ENCODE results near the gene TSPAN6.

The TSPAN6 gene

GRCh38 chrX:100677611-100678181 lies 41.1 kb upstream of the TSPAN6 start:
- no peak overlapping the region for H3K4me3 ChIP-seq (ENCODE audit: low read depth, low read length)
- TF ChIP-seq, protein P1, sequence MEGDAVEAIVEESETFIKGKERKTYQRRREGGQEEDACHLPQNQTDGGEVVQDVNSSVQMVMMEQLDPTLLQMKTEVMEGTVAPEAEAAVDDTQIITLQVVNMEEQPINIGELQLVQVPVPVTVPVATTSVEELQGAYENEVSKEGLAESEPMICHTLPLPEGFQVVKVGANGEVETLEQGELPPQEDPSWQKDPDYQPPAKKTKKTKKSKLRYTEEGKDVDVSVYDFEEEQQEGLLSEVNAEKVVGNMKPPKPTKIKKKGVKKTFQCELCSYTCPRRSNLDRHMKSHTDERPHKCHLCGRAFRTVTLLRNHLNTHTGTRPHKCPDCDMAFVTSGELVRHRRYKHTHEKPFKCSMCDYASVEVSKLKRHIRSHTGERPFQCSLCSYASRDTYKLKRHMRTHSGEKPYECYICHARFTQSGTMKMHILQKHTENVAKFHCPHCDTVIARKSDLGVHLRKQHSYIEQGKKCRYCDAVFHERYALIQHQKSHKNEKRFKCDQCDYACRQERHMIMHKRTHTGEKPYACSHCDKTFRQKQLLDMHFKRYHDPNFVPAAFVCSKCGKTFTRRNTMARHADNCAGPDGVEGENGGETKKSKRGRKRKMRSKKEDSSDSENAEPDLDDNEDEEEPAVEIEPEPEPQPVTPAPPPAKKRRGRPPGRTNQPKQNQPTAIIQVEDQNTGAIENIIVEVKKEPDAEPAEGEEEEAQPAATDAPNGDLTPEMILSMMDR (IDR thresholded peaks at IDR 0.05; ENCODE audit: low read depth, low read length, missing control alignments), result no peak
- no peak for DNase-seq (ENCODE audit: low read depth)

DNA sequence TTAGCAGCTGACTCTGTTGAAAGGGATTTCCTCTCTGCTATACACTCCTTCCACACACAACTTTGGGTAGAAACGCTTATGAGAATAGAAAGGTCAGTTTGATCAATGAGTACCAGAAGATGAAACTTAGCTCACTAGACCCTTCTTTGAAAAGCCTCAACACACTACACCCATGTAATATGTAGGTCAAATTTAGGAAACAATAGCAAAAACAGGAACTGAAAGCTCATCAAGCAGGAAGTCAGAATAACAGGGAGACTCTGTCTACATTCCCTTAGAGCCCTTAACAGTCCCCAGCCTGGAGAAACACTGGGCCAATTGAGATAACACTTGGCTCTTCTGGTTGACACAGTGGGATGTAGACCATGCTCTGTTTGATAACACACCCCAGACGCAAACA lies 38.1 kb upstream of the TSPAN6 start:
- H3K4me3 ChIP-seq (ENCODE audit: low read depth, low read length), result no peak overlapping the region
- DNase-seq (ENCODE audit: low read depth), result no peak
- TF ChIP-seq, protein P1 (IDR thresholded peaks at IDR 0.05; ENCODE audit: low read depth, low read length, missing control alignments), result no peak

GRCh38 chrX:100673397-100673953 lies 36.9 kb upstream of the TSPAN6 start:
- TF ChIP-seq, protein P1 (IDR thresholded peaks at IDR 0.05; ENCODE audit: low read depth, low read length, missing control alignments), result no peak
- DNase-seq (ENCODE audit: low read depth), result no peak
- H3K4me3 ChIP-seq (ENCODE audit: low read depth, low read length), result no peak overlapping the region

DNA sequence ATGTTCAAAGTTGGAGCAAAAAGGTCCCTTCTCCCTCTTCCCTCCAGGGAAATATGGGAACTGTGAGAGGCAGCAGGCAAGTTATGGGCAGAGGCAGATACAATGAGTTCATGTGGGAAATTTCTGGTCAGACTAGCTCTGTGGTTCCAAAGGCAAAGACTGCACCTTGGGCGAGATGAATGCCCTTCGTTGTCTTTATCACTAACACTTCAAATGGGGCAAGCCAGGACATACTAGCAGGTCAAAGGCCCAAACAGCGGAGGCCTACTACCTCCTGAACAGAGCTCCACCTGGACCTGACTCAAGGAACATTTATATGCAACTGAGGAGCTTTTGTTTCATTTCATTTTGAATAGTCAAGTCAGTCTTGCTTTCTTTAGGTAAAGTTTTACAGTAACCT lies 36.4 kb upstream of the TSPAN6 start:
- TF ChIP-seq, protein P1 (IDR thresholded peaks at IDR 0.05; ENCODE audit: low read depth, low read length, missing control alignments), result no peak
- DNase-seq (ENCODE audit: low read depth), result no peak
- H3K4me3 ChIP-seq (ENCODE audit: low read depth, low read length), result no peak overlapping the region

DNA sequence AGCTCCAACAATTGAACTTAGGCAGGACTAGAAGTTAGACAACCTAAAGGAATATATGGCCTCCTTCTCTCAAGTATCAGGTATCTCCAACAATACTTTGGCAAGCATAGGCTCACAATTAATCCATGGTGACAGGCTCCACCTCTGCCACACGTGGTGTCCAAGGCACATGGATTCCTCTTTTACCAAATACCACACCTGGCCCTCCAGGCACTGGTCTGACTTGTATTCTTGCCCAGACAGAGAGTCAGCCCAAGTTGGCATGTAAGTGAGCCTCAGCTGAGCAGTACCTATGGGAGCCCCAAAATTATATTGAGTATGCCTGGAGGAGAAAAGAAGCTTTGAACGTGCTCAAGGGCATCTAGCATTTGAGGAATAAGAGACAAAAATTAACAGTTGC lies 27.0 kb upstream of the TSPAN6 start:
- H3K4me3 ChIP-seq (ENCODE audit: low read depth, low read length), result no peak overlapping the region
- DNase-seq (ENCODE audit: low read depth), result no peak
- TF ChIP-seq, protein P1 (IDR thresholded peaks at IDR 0.05; ENCODE audit: low read depth, low read length, missing control alignments), result no peak

- H3K4me3 ChIP-seq (ENCODE audit: low read depth, low read length), result no peak overlapping the region
- TF ChIP-seq, protein P1 (IDR thresholded peaks at IDR 0.05; ENCODE audit: low read depth, low read length, missing control alignments), result no peak
- DNase-seq (ENCODE audit: low read depth), result no peak
Observed at GRCh38 chrX:100662796-100663195, 26.2 kb upstream of the TSPAN6 start.

DNA sequence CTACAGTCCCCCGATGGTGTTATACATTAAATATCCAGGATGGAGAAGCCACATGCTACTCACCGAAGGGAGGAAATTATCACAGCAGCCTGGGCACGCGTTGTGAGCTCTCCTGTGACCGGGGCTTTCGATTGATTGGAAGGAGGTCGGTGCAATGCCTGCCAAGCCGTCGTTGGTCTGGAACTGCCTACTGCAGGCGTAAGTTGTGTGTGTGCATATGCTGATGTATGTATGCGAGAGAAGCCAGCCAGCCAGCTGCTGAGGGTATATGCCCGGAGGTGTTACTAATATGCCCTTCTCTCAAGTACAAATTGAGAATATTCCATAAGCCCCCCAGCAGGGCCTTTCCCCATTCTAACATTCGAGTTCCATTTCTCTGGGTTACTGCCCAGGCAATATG lies 25.6 kb upstream of the TSPAN6 start:
- TF ChIP-seq, protein P1 (IDR thresholded peaks at IDR 0.05; ENCODE audit: low read depth, low read length, missing control alignments), result no peak
- no peak overlapping the region for H3K4me3 ChIP-seq (ENCODE audit: low read depth, low read length)
- no peak for DNase-seq (ENCODE audit: low read depth)
